Effector CD4-positive, alpha-beta T cell (primary cell): ENCODE data around the gene IGFBP4.
"Not testable (repeated sequence)": the region's sequence is repeated elsewhere in the genome, so short reads cannot be mapped to it uniquely, and the experiment has no call there.

ENCODE experiments used
- DNase-seq: peaks from one replicate; pipeline ENCODE4 v3.0.0-alpha.2; 2020
- total RNA-seq: gene quantifications from one replicate; lab custom pipeline; 2026; lab: John Stamatoyannopoulos, UW

IGFBP4 gene
- total RNA-seq, result 8.1 reads per million, percentile 28 among the genes with 10 or more reads in this experiment

- peak; percentile 47 for DNase-seq
These were observed at the start of gene IGFBP4 for GRCh38 chr17:40443196-40443987. TSS of gene IGFBP4 (plus strand) at chr17:40443450. CDS start at chr17:40443736, 286 bp downstream.

GRCh38 chr17:40399185-40399584 lies 44.1 kb upstream of the IGFBP4 start:
- DNase-seq, result no peak

GRCh38 chr17:40402668-40403067 lies 40.6 kb upstream of the IGFBP4 start:
- no peak for DNase-seq

- DNase-seq, result no peak
These were observed 39.2 kb upstream of the IGFBP4 start for GRCh38 chr17:40404003-40404402.

GRCh38 chr17:40407460-40407859 lies 35.8 kb upstream of the IGFBP4 start:
- DNase-seq, result no peak

GRCh38 chr17:40409540-40409939 lies 33.7 kb upstream of the IGFBP4 start:
- DNase-seq, result not testable (repeated sequence)

- DNase-seq, result no peak
These were observed 33.2 kb upstream of the IGFBP4 start for GRCh38 chr17:40410082-40410481.

GRCh38 chr17:40411821-40412220 lies 31.4 kb upstream of the IGFBP4 start:
- no peak for DNase-seq

GRCh38 chr17:40412880-40413279 lies 30.4 kb upstream of the IGFBP4 start:
- DNase-seq, result no peak

GRCh38 chr17:40414312-40414711 lies 28.9 kb upstream of the IGFBP4 start:
- not testable (repeated sequence) for DNase-seq

GRCh38 chr17:40415390-40415789 lies 27.9 kb upstream of the IGFBP4 start:
- DNase-seq, result no peak

- no peak for DNase-seq
These were observed 26.6 kb upstream of the IGFBP4 start for GRCh38 chr17:40416671-40417070.

- no peak for DNase-seq
These were observed 26.0 kb upstream of the IGFBP4 start for GRCh38 chr17:40417258-40417608.

- peak; percentile 93 for DNase-seq
These were observed 25.4 kb upstream of the IGFBP4 start, which contains the start of gene TOP2A for GRCh38 chr17:40417609-40418427. TSS of gene TOP2A (minus strand) at chr17:40417896. CDS start at chr17:40417791, 105 bp downstream.

GRCh38 chr17:40418428-40418706 lies 24.9 kb upstream of the IGFBP4 start:
- DNase-seq, result no peak

- DNase-seq, result no peak
These were observed 23.5 kb upstream of the IGFBP4 start for GRCh38 chr17:40419559-40420331.

GRCh38 chr17:40422990-40423633 lies 20.1 kb upstream of the IGFBP4 start:
- no peak for DNase-seq

GRCh38 chr17:40425741-40426140 lies 17.5 kb upstream of the IGFBP4 start:
- no peak for DNase-seq

GRCh38 chr17:40427002-40427491 lies 16.2 kb upstream of the IGFBP4 start:
- no peak for DNase-seq

GRCh38 chr17:40430272-40431230 lies 12.7 kb upstream of the IGFBP4 start:
- DNase-seq, result no peak

- no peak for DNase-seq
These were observed 12.0 kb upstream of the IGFBP4 start for GRCh38 chr17:40431231-40431602.
